Effector CD4-positive, alpha-beta T cell (primary cell): ENCODE results near the gene C11orf21.
"Not testable (repeated sequence)": the region's sequence is repeated elsewhere in the genome, so short reads cannot be mapped to it uniquely, and the experiment has no call there.

ENCODE experiments used
- DNase-seq: peaks from one replicate; pipeline ENCODE4 v3.0.0-alpha.2; 2020
- total RNA-seq: gene quantifications from one replicate; lab custom pipeline; 2026; lab: John Stamatoyannopoulos, UW

The C11orf21 gene
- total RNA-seq, result 55.2 reads per million, percentile 70 among the genes with 10 or more reads in this experiment

DNA sequence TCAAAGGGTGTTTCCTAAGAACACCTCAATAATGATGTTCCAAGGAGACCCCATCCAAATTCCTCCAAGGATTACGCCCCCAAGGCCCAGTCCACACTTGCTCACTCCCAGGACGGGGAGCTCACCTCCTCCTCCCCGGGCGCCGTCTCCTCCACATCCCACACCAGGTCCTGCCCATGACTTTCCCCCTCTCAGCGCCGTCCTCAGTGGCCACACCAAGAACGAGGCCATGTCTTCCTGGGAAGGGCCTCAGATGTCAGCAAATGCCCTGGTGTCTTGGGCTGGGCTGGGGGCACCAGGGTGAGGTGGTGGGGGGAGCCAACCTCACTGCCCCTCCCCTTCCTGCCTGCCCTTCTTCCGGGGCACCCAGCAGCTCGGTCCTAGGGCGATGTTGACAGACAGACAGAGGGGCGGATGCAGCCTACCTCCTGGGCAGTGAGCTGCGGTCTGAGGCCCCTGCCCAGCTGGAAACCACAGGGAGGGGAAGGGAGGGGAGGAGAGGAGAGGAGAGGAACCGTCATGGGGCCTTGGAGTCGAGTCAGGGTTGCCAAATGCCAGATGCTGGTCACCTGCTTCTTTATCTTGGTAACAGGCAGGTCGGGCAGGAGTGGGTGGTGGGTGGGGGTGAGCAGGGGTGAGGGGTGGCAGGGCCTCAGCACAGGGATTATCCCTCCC, at the start of gene C11orf21, which contains the start of gene TSPAN32:
C11orf21 (minus strand) TSS at position 288 of the 675 bp plus-strand sequence; CDS start at position 178, 110 bp downstream.
TSPAN32 (plus strand) TSS at position 383 of the 675 bp plus-strand sequence; CDS start at position 520, 137 bp downstream.
- peak; percentile 43 for DNase-seq

DNA sequence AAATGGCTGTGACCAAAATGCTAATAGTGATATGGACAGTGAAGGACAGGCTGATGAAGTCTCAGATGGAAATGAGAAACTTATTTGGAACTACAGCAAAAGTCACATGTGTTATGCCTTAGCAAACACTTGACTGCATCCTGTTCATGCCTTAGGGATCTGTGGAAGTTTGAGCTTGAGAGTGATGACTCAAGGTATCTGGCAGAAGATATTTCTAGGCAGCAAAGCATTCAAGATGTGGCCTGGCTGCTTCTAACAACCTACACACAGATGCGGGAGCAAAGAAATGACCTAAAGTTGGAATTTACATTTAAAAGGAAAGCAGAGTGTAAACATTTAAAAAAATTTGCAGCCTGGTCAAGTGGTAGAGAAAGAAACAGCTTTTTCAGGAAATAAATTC, 47.3 kb upstream of the C11orf21 start:
- no peak for DNase-seq

DNA sequence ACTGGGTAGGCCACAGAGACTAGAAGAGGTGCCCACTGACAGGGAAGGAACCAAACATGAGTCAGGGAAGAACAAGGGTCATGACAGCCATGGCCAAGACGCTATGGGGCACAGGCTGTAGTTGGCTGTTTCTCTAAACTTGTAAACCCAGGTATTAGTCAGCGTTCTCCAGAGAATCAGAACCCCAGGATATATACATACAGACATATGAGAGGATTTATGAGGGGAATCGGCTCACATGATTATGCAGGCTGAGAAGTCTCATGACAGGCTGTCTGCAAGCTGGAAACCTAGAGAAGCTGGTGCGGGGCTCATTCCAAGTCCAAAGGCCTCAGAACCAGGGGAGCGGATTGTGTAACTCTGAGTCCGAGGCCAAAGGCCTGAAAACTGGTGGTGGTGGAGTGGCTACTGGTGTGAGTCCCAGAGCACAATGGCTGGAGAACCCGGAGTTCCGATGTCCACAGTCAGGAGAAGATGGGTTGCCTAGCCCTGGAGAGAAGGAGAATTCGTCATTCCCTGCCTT, 45.7 kb upstream of the C11orf21 start:
- no peak for DNase-seq

DNA sequence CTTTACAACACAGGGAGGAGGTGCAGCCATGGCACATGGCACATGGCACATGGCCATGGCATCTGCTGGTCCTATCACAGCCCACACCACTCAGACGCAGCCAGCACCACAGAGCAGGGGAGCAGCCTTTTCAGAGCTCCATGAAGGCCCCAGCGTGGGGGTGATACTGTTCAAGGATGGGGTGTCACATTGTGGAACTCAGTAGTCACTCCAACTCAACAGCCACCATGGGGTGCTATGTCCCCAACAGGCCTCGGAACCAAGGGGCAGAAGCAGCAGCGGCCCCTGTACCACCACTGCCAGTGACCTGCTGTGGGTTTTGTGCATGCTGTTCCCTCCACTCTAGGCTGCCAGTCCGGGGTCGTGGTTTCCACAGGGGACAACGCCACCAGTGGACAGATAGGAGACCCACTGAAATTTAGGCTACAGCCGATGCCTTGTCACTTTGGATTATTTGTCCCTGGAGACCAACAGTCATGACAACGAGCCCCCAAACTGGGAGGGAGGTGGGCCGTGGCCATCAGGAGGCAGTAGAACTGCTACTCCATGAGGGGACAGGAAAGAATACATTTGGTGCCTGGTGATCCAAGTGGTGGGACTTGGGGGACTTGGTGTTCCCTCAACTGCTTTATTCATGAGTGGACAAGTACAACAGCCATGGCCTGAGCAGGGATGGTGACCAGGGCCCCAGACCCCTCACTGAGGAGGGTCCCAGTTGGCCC, 45.0 kb upstream of the C11orf21 start:
- DNase-seq, result no peak

DNA sequence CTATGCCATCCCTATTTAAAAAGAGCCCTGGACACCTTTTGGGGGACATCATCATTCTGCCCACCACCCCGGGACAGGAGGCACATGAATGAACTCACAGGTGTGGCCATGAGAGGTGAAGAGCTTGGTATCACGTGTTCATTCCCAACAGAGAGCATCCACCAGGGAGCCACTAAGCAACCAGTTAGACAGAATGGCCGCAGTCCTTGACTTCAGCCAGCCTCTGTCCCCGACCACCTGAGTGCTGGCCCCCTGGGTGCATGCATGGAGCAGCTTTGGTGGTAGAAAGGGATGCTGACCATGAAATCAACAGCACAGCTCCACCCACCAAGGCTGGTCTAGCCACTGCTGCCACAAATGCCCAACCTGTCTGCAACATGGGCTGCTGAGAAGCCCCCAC, 44.3 kb upstream of the C11orf21 start:
- DNase-seq, result no peak

DNA sequence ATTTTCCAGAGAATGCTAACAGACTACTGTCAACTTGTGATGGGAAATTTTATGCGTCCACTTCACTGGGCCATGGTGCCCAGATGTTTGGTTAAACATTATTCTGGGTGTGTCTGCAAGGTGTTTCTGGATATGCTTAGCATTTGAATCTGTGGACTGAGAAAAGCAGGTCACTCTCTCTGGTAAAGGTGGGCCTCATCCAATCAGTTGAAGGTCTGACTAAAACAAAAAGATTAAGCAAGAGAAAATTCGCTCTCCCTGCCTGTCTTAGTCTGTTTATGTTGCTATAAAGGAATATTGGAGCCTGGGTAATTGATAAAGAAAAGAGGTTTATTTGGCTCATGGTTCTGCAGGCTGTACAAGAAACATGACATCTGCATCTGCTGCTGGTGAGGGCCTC, 43.3 kb upstream of the C11orf21 start:
- DNase-seq, result no peak

DNA sequence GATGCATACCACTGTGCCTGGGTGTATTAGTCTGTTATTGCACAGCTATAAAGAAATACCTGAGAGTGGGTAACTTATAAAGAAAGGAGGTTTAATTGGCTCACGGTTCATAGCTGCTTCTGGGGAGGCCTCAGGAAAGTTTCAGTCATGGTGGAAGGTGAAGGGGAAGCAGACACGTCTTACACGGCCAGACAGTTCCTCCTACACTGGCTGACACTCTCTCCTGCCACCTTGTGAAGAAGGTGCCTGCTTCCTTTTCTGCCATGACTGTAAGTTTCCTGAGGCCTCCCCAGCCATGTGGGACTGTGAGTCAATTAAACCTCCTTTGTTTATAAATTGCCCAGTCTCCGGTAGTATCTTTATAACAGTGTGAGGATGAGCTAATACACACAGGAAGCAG, 41.8 kb upstream of the C11orf21 start:
- DNase-seq, result no peak

DNA sequence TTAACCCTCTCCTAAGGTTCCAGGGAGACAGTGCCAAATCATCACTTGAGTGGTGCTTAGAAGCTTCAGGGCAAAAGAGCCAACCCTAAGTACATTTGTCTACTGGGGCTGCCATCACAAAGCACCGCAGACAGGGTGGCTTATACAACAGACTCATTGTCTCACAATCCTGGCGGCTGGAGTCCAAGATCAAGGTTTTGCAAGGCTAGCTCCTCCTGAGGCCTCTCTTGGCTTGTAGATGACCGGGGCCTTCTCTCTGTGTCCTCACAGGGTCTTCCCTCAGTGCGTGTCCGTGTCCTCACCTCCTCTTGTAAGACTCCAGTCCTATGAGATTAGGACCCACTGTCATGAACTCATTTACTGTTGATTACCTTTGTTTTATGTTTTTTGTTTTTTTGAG, 41.3 kb upstream of the C11orf21 start:
- no peak for DNase-seq

DNA sequence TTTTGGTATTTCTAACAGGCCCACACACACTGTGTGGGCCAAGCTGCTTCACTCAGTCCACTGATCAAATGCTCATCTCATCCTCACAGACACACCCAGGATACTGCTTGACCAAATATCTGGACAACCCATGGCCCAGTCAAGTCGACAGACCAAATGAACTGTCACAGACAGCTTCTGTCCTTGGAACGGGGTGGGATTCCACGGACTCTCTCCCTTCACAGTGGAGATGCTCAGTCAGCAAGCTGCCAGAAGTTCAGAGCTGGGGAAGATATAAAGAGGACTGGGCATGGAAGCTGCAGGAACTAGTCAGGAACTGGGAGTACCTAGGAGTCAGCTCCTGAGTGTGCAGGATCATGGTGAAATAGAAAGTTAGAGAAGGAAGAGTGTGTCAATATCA, 40.8 kb upstream of the C11orf21 start:
- no peak for DNase-seq

DNA sequence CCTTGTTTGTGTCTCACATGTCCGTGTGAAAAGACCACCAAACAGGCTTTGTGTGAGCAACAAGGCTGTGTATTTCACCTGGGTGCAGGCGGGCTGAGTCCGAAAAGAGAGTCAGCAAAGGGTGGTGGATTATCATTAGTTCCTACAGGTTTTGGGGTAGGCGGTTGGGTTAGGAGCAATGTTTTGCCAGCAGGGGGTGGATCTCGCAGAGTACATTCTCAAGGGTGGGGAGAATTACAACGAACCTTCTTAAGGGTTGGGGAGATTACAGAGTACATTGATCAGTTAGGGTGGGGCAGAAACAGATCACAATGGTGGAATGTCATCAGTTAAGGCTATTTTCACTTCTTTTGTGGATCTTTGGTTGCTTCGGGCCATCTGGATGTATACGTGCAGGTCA, 37.0 kb upstream of the C11orf21 start:
- DNase-seq, result not testable (repeated sequence)

DNA sequence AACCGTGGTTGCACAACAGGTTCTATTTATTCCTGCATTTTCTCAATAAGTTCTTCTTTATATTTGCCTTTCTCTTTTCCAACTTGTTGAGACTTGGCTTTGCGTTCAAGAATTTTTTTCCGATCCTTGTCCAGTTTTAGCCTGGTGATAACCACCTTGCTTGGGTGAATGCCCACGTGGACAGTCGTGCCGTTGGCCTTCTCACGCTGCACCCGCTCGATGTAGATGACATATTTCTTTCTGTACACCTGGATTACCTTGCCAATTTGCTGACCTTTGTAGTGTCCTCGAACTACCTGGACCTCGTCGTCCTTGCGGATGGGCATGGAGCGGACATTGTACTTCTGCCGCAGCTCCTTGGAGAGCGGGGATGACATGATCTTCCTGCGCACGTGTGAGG, 33.6 kb upstream of the C11orf21 start:
- not testable (repeated sequence) for DNase-seq

DNA sequence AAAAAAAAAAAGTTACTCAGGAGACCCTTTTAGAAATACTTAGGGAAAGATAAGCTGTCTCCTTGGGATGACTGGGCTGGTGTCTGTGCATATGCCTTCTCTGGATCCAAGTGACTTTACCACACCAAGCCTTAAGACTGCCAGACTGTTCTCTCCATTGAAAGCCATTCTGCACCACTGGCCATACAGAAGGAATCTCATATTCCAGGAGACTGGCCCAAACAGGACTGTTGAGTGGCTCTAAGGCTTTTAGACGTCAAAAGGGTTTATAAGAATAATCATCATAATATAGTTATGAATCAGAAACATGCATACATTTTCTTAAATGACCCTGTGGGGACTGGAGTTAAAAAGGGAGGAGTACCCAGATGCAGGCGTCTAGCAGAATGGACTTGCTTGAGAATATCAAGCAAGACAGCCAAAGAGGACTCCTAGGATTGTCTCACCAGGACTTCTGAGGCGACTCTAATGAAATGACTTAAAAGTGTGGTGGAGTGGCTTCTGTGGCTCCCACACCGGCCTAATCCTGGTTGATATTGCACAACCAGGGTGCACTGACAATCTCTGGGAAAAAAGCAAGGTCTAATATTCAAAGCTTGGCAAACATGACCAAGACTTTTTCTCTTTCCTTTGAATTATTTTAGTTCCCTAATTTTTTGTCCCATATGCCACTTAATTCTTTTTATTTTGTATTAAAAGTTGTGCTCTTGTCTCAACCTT, 31.9 kb upstream of the C11orf21 start:
- DNase-seq, result not testable (repeated sequence)

DNA sequence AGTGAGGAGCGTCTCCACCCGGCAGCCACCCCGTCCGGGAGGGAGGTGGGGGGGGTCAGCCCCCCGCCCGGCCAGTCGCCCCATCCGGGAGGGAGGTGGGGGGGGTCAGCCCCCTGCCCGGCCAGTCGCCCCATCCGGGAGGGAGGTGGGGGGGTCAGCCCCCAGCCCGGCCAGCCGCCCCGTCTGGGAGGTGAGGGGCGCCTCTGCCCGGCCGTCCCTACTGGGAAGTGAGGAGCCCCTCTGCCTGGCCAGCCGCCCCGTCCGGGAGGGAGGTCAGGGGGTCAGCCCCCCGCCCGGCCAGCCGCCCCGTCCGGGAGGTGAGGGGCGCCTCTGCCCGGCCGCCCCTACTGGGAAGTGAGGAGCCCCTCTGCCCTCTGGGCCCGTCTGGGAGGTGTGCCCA, 30.9 kb upstream of the C11orf21 start:
- DNase-seq, result not testable (repeated sequence)

DNA sequence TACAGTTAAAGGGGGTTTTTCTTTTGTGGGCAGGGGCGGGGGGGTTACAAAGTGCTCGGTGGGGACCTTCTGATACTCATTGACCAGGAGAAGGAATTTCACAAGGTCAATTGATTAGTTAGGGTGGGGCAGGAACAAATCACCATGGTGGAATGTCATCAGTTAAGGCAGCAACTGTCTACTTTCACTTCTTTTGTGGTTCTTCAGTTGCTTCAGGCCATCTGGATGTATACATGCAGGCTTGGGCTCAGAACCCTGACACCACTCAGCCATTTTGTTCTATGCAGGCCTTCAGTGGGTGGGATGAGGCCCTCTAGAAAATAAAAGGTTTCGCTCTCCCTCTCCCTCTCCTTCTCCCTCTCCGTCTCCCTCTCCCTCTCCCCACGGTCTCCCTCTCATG, 29.7 kb upstream of the C11orf21 start:
- no peak for DNase-seq

DNA sequence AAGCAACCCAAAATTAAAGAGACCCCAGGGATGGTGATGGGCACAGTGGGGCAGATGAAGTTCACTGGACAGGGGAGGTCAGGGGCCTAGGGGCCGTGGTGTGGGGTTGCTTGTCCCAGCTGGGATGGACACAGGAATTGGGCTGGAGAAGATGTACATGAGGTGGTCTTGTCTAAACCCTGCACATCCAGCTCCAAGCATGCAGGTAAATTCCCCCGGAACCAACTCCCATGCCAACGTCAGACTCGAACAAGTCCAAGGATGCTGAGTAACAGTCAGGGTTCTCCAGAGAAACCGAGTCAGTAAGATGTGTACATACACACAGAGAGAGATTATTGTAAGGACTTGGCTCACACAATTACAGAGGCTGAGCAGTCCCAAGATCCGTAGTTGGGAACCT, 29.0 kb upstream of the C11orf21 start:
- no peak for DNase-seq

DNA sequence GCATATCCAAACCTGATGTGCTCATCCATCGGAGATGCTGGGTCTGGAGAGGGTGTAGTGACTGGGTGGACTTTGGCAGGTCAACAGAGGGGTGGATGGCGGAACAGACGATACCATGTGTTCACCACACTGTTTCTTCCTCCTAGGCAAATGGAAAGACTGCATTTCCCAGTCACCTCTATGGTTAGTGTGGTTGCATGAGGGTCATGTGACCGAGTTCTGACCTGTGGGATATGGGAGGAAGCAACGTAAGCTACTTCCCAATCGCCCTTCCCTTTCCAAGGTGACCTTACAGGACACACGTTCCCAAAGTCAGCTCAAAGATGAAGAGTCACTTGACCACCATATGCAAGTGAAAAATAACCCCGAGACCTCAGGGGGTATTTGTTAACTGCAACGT, 27.8 kb upstream of the C11orf21 start:
- DNase-seq, result no peak

DNA sequence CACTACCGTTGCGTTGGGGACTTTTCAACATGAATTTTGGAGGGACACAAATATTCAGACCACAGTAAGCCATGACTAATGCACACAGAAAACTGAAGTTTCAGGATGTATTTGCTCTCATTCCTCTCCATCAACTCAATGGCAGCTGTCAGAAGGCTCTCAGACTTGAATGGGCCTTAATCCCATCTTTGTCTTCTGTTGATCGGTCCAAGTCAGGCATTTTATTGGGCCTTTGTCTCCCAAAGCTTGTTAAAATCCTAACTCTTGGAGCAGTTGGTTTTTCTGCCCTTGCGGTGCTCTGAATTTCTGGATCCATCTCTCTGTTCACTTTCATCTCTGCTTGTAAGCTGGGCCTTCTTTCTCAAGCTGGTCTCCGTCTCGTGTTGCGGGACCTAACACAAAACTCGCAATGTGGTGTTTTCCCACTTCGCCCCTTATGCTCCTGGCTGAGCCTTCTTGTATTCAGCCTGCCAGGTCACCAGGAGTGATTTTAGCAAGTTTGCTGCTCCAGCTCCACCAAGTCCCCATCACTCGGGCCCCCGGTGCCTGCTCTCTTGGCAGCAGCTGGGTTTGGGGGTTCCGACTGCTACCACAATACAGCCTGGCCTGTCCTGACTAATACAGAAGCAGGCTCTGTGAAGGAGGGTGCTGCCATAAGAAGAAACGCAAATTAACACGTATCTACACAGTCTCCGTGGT, 27.1 kb upstream of the C11orf21 start:
- DNase-seq, result no peak

DNA sequence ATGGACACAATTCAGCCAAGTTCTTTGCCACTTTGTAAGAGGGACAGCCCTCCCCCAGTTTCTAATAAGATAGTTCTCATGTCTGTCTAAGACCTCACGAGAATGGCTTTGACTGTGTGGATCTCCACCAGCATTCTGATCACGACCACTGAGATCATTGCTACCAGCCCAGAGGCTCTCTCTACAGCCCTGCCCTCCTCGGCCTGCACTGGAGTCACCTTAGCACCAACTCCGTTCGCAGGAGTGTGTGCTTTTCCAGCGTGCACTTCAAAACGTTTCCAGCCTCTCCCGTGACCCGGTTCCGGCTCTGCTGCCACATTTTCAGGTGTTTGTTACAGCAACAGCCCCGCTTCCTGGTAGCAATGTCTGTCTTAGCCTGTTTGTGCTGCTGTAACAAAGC, 26.3 kb upstream of the C11orf21 start:
- no peak for DNase-seq

DNA sequence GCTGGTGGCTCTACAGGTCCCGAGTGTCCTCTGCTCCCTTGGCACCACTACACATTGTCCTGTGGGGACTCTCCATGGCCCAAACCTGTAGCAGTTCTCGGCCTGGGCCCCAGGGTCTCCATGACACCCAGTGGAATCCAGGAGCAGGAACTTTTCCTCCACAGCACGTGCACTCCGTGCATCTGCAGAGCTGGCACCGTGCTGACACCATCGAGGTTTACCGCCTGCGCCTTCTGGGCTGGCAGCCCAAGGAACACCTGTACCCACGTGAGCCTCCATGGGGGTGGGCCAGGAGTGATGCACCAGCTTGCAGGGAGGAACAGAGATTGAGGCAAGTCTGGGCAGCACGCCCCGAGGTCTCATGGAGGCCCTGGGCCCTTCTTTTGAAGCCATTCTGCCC, 25.3 kb upstream of the C11orf21 start:
- no peak for DNase-seq

DNA sequence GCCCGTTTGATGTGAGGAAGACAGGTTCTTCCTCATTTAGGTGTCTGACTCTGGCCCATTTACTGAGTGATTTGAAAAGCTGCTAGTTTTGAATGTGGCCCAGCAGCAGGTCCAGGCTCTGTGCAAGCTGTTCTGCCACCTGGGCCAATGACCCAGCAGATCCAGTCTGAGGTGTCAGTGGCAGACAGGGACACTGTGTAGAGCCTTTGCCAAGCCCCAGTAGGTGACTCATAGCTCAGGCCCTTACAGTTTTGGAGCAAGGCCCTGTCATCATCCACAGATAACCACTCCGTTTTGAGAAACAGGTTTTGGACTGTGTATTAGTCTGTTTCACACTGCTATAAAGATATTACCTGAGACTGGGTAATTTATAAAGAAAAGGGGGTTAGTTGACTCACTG, 24.0 kb upstream of the C11orf21 start:
- no peak for DNase-seq

DNA sequence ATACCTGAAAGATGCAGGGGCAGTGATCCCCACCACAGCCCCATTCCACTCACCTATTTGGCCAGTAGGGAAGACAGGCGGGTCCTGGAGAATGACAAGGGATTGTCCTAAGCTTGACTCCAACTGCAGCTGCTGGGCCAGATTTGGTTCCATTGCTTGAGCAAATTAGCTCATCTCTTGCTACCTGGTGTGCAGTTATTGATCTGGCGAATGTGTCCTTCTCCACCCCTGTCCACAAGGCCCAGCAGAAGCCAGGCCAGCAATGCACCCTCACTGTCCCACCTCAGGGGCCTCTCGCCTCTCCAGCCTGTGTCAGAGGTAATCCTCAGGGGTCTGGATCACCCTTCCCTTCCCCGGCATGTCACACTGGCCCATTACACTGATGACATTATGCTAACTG, 23.4 kb upstream of the C11orf21 start:
- DNase-seq, result no peak

DNA sequence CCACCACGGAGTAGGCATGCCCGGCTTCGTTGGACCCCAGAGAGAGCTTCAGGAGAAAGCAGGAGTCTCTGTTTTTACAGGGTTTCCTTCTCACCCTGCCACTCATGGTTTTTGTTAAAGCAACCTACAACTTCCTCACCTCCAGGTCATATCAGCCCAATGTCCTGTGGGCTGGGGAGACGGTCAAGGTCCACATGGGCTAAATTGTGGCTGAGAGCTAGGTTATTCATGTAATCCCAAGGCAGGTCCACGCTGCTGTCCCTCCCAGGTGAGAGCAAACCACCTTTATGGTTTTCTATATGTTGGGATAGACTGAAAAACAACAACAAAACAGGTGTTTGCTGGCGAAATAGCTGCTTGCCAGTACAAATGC, 19.6 kb upstream of the C11orf21 start:
- no peak for DNase-seq
